NCI-H446 (cell line): ENCODE data around the gene AMBRA1.
A peak's percentile ranks its signal among the peaks of the same experiment; 100 is the strongest.
"Not testable (repeated sequence)": the region's sequence is repeated elsewhere in the genome, so short reads cannot be mapped to it uniquely, and the experiment has no call there.

Experiments
- DNase-seq, 2 experiments: peaks; one replicate each; lab custom pipeline; 2025; lab: John Stamatoyannopoulos, UW

The AMBRA1 gene

DNA sequence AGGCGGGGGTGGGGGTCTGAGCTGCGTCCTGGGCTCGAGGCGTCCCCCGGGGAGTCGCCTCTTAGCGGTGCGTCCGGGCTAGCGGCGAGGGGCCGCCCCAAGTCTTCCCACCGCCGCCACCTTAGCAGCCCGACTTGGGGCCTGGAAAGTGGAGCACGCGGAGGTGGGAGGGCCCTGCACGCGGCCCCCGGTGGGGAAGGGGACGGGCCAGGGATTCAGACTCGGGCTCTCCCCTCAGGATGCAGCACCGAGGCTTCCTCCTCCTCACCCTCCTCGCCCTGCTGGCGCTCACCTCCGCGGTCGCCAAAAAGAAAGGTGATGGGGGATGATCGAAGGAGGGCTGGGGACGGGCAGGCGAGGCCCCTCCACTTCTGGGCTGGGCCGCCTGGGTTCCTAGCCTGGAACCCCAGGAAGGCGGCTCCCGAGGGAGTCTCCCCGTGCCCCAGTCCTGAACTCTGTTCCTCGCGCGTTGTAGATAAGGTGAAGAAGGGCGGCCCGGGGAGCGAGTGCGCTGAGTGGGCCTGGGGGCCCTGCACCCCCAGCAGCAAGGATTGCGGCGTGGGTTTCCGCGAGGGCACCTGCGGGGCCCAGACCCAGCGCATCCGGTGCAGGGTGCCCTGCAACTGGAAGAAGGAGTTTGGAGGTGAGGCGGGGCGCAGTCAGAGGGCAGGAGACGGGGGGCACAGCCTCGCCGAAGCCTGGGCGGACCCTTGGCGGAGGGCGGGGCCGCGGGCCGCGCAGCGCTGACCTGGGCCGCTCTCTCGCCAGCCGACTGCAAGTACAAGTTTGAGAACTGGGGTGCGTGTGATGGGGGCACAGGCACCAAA is 211.8 kb downstream of the AMBRA1 start:
- DNase-seq = no peak

DNA sequence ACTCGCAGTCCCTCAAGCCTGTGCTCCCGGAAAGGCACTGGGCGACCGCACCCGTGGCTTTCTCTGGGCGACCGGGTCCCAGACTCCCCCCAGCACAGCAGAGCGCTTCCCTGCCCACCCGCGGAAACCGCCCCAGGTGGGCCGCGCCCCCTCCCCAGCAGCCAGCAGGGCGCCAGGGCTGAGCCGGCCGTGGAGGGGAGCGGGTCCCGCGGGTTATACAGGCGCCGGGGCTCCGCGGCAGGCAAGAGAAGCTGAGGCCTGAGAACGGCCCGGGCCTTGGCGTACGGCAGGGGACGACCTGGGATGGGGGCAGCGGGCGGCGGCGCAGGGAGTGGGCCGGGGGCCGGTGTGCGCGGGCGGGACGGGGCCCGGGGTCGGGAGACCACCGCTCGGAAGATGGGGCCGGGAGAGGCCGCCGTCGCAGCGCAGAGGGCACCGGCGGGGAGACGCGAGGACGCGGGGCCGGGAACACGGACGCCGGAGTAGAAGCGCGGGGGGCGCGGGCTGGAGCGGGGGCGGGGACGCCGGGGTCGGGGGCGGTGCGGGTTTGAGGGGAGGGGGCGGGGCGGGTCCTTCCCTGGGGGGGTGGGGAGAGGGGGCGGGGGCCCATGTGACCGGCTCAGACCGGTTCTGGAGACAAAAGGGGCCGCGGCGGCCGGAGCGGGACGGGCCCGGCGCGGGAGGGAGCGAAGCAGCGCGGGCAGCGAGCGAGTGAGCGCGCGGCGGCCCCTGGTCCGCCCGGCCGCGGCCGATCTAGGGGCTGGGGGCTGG is 212.6 kb downstream of the AMBRA1 start, which contains the start of gene MDK:
Gene MDK (plus strand): TSS at position 622 of the 771 bp plus-strand sequence. CDS start 389 bp downstream, outside the sequence.
- no peak for DNase-seq

DNA sequence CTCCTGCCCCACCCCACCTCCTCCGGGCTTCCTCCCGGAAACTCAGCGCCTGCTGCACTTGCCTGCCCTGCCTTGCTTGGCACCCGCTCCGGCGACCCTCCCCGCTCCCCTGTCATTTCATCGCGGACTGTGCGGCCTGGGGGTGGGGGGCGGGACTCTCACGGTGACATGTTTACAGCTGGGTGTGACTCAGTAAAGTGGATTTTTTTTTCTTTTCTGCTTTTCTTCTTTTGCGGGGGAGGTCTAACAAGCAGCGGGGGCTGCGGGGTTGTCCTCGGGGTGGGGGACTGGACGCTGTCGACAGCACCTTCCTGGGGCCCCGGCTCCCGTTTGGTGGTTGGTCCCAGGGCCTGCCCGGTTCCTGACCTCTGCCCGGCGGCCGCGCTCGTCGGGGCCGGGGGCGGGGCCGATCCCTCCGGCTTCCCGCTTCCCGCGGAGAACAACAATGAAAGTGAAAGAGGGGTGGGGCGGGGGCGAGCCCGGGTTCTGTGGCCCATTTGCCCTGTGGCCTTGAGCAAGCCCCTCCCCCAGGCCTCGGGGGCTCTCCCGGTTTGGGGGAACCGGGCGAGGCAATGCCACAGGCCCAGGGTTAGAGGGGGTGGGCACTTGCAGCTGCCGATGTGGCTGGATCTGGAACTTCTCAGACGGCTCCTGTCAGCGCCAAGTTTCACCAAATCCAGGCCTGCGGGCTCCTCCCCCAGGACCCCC is 213.3 kb downstream of the AMBRA1 start:
- no peak for DNase-seq

DNA sequence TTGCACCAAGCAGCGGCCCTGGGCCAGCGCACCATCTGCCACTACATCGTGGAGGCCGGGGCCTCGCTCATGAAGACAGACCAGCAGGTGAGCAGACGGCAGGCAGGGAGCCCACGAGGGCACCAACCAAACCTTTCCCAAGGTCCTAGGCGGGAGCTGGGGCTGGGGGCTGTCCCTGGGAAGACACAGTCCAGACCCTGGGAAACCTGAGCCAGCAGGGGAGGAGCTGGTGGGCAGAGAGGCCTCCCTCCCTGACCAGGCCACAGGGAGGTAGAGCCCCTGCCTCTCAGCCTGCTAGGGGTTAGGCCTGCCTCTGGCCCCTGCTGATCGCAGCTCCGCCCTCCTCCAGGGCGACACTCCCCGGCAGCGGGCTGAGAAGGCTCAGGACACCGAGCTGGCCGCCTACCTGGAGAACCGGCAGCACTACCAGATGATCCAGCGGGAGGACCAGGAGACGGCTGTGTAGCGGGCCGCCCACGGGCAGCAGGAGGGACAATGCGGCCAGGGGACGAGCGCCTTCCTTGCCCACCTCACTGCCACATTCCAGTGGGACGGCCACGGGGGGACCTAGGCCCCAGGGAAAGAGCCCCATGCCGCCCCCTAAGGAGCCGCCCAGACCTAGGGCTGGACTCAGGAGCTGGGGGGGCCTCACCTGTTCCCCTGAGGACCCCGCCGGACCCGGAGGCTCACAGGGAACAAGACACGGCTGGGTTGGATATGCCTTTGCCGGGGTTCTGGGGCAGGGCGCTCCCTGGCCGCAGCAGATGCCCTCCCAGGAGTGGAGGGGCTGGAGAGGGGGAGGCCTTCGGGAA is 214.1 kb downstream of the AMBRA1 start:
- DNase-seq = not testable (repeated sequence)

DNA sequence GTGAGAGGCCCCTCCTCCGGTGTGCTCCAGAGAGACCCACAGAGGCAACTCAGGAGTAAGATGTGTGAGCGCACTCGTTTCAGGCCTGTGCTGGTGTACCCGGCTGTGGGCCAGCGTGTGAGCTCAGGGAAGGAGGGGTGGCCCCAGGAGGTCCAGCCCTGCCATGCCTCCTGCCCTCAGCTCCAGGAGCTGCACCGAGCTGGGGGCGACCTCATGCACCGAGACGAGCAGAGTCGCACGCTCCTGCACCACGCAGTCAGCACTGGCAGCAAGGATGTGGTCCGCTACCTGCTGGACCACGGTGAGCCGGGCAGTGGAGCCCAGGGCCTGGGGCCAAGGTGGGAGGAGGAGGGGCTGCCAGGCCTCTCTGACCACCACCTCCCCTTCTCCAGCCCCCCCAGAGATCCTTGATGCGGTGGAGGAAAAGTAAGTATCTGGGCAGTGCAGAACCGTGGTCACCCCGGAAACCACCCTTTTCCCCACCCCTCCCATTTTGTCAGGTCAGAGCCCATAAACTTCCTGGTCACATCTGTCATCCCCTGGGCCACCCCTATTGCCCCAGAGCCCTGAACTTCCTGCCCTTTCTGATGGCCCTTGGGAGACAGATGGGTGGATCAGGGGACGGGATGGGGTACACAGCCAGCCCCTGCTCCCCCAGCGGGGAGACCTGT is 214.9 kb downstream of the AMBRA1 start:
- DNase-seq = no peak

DNA sequence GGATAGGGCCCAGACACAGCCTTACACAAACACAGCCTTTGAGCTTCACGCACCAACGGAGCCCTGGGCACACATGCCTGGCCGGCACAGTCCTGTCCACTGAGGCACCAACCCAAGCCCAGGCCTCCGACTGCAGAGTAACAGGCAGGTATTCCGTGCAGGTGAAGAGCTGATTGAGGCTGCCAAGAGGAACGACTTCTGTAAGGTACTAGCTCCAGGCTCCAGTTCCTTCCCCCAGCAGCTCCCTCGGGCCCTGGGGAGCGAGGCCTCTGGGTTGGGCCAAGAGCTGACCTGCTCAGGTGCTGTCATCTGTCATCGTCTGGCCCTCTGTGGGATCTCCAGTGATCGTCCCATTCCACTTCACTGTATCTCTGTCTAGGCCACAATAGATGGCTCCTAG is 215.5 kb downstream of the AMBRA1 start:
- no peak for DNase-seq

DNA sequence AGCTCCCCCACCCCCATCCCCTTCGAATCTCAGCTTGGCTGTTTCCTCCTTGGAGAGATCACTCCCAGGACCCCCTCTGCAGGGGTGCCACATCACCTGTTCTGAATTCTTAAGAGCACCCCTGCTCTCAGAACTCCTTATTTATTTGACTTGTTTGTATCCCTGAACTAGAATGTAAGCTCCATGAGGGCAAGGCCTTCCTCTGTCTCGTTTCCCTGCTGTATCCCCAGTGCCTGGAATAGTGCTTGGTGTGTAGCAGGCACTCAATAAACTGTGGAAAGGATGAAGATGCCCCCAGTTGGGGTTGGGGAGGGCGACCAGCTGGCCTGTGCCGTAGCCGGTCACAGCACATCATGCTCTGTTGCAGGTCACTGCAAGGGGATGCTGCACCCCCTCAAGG is 216.0 kb downstream of the AMBRA1 start:
- DNase-seq = no peak

DNA sequence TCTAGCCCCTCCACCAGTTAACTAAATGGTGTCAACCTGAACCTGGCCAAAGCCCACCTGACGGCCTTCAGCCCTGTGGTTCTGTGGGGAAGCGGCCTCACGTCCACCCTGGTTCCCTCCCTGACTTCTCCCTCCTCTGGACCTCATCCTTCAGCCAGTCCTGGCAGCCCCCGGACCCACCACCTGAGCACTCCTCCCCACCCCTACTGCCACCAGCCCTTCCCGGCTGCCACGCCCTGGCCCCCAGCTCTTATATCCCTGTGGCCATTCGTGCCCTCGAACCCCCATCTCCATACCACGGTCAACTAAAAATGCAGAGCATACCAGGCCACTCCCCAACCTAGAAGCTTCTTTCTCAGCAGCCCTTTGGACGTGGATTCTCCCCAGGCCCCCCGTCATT is 216.5 kb downstream of the AMBRA1 start:
- DNase-seq = no peak

DNA sequence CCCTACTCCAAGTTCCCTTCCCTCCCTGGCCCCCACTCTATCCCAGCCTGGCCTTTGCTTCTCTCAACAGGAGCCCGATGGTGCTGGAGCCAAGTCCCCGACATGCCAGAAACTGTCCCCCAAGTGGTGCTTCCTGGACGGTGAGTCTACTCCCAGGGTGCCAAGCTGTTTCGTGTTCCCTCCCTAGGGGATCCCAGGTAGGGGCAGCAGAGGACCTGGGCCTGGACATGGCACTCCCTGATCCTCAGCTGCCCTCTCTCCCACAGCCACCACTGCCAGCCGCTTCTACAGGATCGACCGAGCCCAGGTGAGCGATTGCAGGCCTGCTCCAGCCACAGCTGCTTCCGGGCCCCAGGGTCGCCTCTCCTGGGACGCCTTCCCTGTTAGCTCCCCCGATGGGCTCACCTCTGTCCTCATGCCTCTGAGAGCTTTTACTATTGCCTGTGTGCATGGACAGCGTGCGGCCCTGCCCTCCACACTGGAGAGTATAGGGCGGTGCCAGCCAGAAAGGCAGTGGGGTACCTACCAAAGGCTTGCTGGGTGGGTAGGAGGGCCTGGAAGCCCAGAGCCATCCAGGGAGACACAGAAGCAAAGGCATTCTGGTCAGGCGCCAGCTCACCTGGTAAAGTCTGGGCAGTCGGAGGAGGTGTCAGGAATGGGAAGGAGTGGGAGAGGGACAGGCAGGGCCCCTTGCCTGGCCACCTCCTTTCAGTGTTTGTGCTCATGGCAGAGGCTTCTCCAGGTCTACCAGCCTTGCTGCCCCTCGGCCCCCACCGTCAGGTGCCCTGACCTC is 217.4 kb downstream of the AMBRA1 start:
- DNase-seq = no peak

DNA sequence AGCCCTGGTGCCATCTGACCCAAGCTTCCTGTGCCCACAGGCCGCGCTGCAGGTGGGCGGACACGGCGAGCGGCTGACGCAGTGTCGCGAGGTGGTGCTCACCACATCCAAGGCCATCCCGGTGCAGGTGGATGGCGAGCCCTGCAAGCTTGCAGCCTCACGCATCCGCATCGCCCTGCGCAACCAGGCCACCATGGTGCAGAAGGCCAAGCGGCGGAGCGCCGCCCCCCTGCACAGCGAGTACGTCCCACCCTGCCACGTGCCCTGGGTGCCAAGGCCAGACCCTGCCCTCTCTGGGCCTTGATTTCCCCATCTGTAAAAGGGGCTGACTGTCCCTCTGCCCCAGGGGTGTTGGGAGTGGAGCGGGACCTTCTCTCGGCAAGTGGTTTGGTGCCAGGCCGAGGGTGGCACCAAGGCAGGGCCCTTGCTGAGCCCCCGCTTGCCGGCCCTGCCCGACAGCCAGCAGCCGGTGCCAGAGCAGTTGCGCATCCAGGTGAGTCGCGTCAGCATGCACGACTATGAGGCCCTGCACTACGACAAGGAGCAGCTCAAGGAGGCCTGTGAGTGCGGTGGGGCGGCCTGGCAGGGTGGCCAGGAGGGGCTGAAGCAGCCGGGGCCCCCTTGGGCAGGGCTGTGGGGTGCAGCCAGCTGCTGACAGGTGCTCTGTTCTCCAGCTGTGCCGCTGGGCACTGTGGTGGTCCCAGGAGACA is 218.3 kb downstream of the AMBRA1 start:
- DNase-seq = no peak

DNA sequence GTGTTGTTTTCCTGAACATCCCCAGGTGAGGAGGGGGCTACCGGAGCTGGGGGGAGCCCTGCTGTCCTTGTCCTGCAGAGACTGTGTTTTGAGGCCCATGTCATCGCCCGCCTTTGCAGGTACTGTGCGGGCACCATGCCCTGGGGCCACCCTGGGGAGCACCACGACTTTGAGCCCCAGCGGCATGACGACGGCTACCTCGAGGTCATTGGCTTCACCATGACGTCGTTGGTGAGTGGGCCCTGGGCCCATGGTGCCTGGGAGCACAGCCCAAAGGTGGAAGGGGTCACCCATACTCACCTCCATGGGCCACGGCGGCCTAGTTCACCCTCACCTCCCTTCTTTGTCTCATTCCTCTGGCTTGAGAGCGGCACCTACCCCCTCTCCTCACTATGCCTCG is 219.0 kb downstream of the AMBRA1 start:
- DNase-seq = no peak

DNA sequence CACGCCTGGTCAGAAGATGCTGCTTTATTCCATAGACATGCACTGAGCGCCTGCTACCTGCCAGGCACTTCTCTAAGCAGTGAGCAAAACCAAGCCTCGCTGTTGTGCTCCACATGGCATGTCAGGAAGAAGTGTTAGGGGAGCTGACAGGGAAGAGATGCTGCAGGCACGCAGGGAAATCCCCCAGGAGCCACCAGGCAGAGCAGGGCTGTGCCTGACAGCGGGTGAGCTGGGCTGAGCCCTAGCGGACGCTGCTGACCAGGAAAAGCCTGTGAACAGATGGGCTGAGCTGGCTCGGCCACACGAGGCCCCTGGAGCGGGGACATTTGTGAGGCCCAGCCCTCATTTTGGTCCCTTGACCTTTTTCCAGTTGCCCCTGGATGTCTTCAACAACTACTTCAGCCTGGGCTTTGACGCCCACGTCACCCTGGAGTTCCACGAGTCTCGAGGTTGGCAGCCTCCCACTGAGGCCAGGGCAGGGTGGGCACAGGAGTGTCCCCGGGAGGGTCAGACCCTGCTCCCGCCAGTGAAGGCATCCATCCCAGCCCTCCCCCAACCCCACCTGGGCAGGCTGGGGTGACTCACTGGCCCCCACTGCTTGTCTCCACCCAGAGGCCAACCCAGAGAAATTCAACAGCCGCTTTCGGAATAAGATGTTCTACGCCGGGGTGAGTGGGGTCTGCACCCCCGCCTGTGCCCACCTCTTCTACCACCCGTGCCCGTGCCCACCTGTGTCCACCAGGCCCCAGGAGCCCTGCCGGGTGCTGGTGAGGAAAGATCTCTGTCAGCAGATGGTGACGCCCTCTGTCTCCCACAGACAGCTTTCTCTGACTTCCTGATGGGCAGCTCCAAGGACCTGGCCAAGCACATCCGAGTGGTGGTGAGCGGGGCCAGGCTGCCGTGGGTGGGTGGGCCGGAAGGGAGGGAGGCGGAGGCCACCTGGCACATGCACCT is 219.8 kb downstream of the AMBRA1 start:
- DNase-seq = no peak

DNA sequence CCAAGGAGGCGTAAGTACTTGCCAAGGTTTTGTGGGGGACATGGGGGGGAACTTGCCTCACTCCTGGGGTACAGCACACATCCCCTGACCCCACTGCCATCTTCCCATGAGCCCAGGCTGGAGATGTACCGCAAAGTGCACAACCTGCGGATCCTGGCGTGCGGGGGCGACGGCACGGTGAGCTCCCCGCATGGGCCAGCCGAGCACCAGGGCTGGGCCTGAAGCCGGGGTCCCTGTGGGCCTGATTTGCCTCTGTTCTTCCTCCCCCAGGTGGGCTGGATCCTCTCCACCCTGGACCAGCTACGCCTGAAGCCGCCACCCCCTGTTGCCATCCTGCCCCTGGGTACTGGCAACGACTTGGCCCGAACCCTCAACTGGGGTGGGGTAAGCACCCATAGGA is 221.3 kb downstream of the AMBRA1 start:
- DNase-seq = not testable (repeated sequence)

DNA sequence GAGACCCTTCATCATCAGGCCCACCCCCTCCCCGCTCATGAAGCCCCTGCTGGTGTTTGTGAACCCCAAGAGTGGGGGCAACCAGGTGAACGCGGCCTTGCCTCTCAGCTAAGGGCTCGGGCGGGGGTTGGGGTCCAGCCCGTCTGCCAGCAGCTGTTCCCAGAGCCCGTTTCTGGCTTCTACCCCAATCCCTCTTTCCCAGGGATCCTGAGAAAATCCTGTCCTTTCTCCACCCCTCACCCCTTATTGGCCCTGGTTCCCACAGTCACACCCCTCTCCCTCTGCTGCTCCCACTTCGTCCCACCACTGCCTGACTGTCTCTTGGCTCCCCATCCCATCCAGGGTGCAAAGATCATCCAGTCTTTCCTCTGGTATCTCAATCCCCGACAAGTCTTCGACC is 221.7 kb downstream of the AMBRA1 start:
- no peak for DNase-seq

DNA sequence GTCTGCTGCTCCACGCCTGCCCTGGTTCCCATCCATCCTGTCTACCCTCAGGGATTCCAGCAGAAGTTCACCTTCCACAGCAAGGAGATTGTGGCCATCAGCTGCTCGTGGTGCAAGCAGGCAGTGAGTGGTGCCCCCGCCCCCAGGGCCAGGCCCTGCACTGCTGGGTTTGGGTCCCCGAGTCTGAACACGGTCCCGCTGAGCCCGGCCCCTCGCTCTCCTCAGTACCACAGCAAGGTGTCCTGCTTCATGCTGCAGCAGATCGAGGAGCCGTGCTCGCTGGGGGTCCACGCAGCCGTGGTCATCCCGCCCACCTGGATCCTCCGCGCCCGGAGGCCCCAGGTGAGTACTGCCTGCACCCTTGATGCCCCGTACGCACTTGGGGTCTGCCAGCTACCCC is 222.6 kb downstream of the AMBRA1 start:
- not testable (repeated sequence) for DNase-seq

DNA sequence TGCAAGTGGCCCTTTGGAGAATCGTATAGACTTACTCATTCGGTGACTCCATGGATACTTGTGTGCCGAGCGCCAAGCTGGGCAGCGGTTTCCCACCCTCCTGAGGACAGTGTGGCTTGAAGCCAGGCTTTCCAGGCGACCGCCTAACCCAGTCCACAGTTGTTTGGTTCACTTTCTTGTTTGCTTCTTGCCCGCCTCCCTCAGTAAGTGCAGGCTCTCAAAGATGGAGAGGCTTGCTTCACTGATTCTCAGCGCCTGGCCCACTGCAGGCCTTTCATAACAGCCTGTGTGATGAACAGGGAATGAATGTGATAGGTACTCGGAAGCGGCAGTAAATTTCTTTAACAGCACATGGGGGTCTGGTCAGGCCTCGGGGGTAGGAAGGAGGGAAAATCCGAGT is 223.6 kb downstream of the AMBRA1 start:
- DNase-seq = no peak

DNA sequence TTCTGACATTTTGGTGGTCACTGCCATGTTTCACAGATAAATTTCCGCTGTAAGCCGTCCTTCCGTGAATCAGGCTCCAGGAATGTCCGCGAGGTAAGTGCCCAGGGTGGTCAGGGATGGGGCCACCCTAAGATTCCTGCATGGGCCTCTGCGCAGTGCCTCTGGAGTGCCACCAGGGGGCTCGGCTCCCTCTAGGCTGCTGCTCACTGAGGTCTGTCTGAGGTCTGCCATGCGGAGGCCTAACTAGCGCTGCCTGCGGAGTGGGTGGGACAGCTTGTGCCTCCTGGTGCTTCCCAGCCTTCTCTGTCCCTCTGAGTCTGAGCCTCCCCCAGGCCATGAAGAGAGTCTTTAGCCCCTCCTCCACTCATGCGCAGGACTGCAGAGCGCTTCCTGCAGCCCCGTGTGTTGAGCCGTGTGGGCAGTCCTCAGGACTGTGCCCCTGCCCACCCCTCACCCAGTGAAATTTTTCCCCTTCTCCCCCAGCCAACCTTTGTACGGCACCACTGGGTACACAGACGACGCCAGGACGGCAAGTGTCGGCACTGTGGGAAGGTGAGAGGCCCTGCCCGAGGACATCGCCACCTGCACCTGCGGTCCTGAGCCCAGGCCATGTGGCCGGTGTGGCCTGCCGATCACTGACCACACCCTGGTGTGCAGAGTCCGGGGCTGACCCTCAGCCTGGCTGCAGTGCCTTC is 224.2 kb downstream of the AMBRA1 start:
- peak in 1 of 2 experiments; percentile 60 for DNase-seq

DNA sequence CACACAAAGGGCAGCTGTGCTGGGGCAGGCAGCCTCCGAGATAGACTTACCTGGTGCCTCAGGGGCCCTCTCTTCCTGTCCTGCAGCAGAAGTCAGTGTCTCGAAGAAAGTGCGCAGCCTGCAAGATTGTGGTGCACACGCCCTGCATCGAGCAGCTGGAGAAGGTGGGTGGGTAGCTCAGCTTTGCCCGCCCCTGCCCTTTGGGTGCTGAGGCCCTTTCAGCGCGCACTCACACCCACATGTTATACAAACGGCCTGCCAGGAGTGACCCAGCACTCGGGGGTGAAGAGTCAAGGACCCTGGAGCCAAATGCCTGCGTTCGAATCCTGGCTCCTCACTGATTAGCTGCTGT is 225.9 kb downstream of the AMBRA1 start:
- DNase-seq = no peak
